Aortic smooth muscle cell (primary cell): Measurements from ENCODE around the gene FBXO42. TPM values are rescaled to one million over a fixed set of nuclear protein-coding genes. Genes with fewer than 3 reads are reported as not detected.

Source experiments
- total RNA-seq: library from RNA; depleted of rRNA; stranded (reverse); fragments of >200 nt; gene quantifications from 2 replicates; pipeline ENCODE4 v1.2.3, GENCODE V29; 2014

Gene FBXO42
- total RNA-seq: 10.4 and 13.1 TPM in 2 replicates

GRCh38 chr1:16351994-16352841 is at the start of gene FBXO42:
Gene FBXO42, minus strand, starts transcription at chr1:16352480. Its CDS starts 37,062 bp downstream, at chr1:16315418.

GRCh38 chr1:16366722-16367257 is 14.5 kb upstream of the FBXO42 start, which contains the start of gene SZRD1:
Gene SZRD1, plus strand, starts transcription at chr1:16367242. Its CDS starts 16 bp downstream, at chr1:16367258.

GRCh38 chr1:16236511-16237342 is 115.6 kb downstream of the FBXO42 start, which contains the start of gene CPLANE2:
Gene CPLANE2, minus strand, starts transcription at chr1:16237183. Its CDS starts 441 bp downstream, at chr1:16236742.

GRCh38 chr1:16212251-16212961 is 139.9 kb downstream of the FBXO42 start, which contains the start of gene ARHGEF19:
Gene ARHGEF19, minus strand, starts transcription at chr1:16212652. Its CDS starts 3,598 bp downstream, at chr1:16209054.

Other genes with a start within 250 kb of the FBXO42 start
- gene EPHA2, start 196.4 kb downstream of the FBXO42 start, total RNA-seq: 35.3 and 35.4 TPM in 2 replicates
- 1.2 and 2.2 TPM in 2 replicates for gene ARHGEF19, start 139.8 kb downstream of the FBXO42 start, total RNA-seq
- gene CPLANE2, start 115.3 kb downstream of the FBXO42 start, total RNA-seq: 8.2 and 12.4 TPM in 2 replicates
- 26.0 and 37.0 TPM in 2 replicates for gene SZRD1, start 14.8 kb upstream of the FBXO42 start, total RNA-seq
- not detected in 2 replicates for gene SPATA21, start 84.9 kb upstream of the FBXO42 start, total RNA-seq
- gene NECAP2, start 88.2 kb upstream of the FBXO42 start, total RNA-seq: 86.1 and 92.6 TPM in 2 replicates
- 565 and 1,390 TPM in 2 replicates for gene RNU1-1, start 161.8 kb upstream of the FBXO42 start, total RNA-seq